Activated CD4-positive, alpha-beta T cell treated with anti-CD3 and anti-CD28 coated beads, Interleukin-2, amount 10 ng/mL, durations not matched to agents 7 days and 5 days (primary cell): Measurements from ENCODE around the gene NOX3. TPM values are rescaled to one million over a fixed set of nuclear protein-coding genes. Genes with fewer than 3 reads are reported as not detected.
"Not testable (repeated sequence)": the region's sequence is repeated elsewhere in the genome, so short reads cannot be mapped to it uniquely, and the experiment has no call there.

Experiments
- CTCF ChIA-PET: fragments of 350-600 bp; sonication (Branson Sonifier 250); formaldehyde crosslinking; loops from one replicate; lab custom pipeline; 2021; ENCODE audit warnings: antibody characterized with exemption; lab: Charles Lee
- POLR2A ChIA-PET: fragments of 350-600 bp; sonication (Branson Sonifier 250); formaldehyde crosslinking; loops from one replicate; lab custom pipeline; 2021; ENCODE audit warnings: antibody characterized with exemption; lab: Charles Lee
- DNase-seq: peaks from one replicate; pipeline ENCODE4 v3.0.0-alpha.2; 2020
- H3K27ac Mint-ChIP-seq: one replicate; pipeline ENCODE4 v1.8.0; 2021; ENCODE audit warnings: mild to moderate bottlenecking, moderate library complexity, mixed read lengths
- H3K27me3 Mint-ChIP-seq: one replicate; pipeline ENCODE4 v1.8.0; 2021; ENCODE audit warnings: mixed read lengths
- H3K36me3 Mint-ChIP-seq: one replicate; pipeline ENCODE4 v1.8.0; 2021; ENCODE audit warnings: low read depth, mixed read lengths
- H3K4me1 Mint-ChIP-seq: one replicate; pipeline ENCODE4 v1.8.0; 2021; ENCODE audit warnings: mixed read lengths
- H3K4me3 Mint-ChIP-seq: one replicate; pipeline ENCODE4 v1.8.0; 2021; ENCODE audit warnings: mild to moderate bottlenecking, moderate library complexity, mixed read lengths
- H3K9me3 Mint-ChIP-seq: one replicate; pipeline ENCODE4 v1.8.0; 2021; ENCODE audit warnings: mixed read lengths
- total RNA-seq, 2 experiments: library from RNA; stranded (reverse); gene quantifications; one replicate each; pipeline ENCODE4 v1.2.3, GENCODE V29; 2021

Gene NOX3
- not detected for total RNA-seq

- Mint-ChIP-seq H3K27ac (no peak within 1 kb of the TSS), H3K9me3 (no peaks in the 10 kb centered on the region), H3K4me3 (no peak within 1 kb of the TSS), H3K4me1 (no peaks in the 10 kb centered on the region), H3K27me3 (peaks cover 5% of the 10 kb centered on the region), H3K36me3 (no peaks in the 10 kb centered on the region)
- no peak for DNase-seq
- ChIA-PET CTCF (no interaction called here), POLR2A (no interaction called here)
Measured at GRCh38 chr6:155455766-155456165, at the start of gene NOX3. TSS of gene NOX3 (minus strand) at chr6:155455839. CDS start at chr6:155455800, 39 bp downstream.

GRCh38 chr6:155504848-155505607, 49.4 kb upstream of the NOX3 start:
- ChIA-PET CTCF (interaction anchor here (1.1 to 2.0 kb wide), 2 partner anchors 10 to 19 kb away, joined by 3 to 4 read pairs; no protein-coding TSS in a partner anchor), POLR2A (no interaction called here)
- peaks cover 8% of the 10 kb centered on the region for H3K9me3 Mint-ChIP-seq
- H3K4me1 Mint-ChIP-seq = no peaks in the 10 kb centered on the region
- DNase-seq = no peak
- H3K27me3 Mint-ChIP-seq = no peaks in the 10 kb centered on the region
- H3K4me3 Mint-ChIP-seq = no peak overlapping the region
- no peak overlapping the region for H3K27ac Mint-ChIP-seq
- no peaks in the 10 kb centered on the region for H3K36me3 Mint-ChIP-seq

- CTCF ChIA-PET = no interaction called here
- H3K27me3 Mint-ChIP-seq = no peaks in the 10 kb centered on the region
- peaks cover 8% of the 10 kb centered on the region for H3K9me3 Mint-ChIP-seq
- no peak overlapping the region for H3K27ac Mint-ChIP-seq
- H3K36me3 Mint-ChIP-seq = no peaks in the 10 kb centered on the region
- DNase-seq = no peak
- no peak overlapping the region for H3K4me3 Mint-ChIP-seq
- no peaks in the 10 kb centered on the region for H3K4me1 Mint-ChIP-seq
- POLR2A ChIA-PET = no interaction called here
Measured at GRCh38 chr6:155502393-155502792, 46.8 kb upstream of the NOX3 start.

- ChIA-PET POLR2A (no interaction called here), CTCF (no interaction called here)
- H3K36me3 Mint-ChIP-seq = no peaks in the 10 kb centered on the region
- H3K9me3 Mint-ChIP-seq = peaks cover 8% of the 10 kb centered on the region
- H3K4me1 Mint-ChIP-seq = no peaks in the 10 kb centered on the region
- no peaks in the 10 kb centered on the region for H3K27me3 Mint-ChIP-seq
- no peak overlapping the region for H3K27ac Mint-ChIP-seq
- no peak for DNase-seq
- no peak overlapping the region for H3K4me3 Mint-ChIP-seq
Measured at GRCh38 chr6:155499574-155499973, 43.9 kb upstream of the NOX3 start.

GRCh38 chr6:155498370-155498769, 42.7 kb upstream of the NOX3 start:
- no peaks in the 10 kb centered on the region for H3K27me3 Mint-ChIP-seq
- no peak overlapping the region for H3K27ac Mint-ChIP-seq
- no peak for DNase-seq
- CTCF ChIA-PET = interaction anchor here (0.6 kb wide), 1 partner anchor 183 kb away, joined by 6 read pairs; no protein-coding TSS in a partner anchor
- peaks cover 6% of the 10 kb centered on the region for H3K9me3 Mint-ChIP-seq
- POLR2A ChIA-PET = no interaction called here
- no peaks in the 10 kb centered on the region for H3K4me1 Mint-ChIP-seq
- H3K36me3 Mint-ChIP-seq = no peaks in the 10 kb centered on the region
- H3K4me3 Mint-ChIP-seq = no peak overlapping the region

GRCh38 chr6:155497273-155497672, 41.6 kb upstream of the NOX3 start:
- H3K4me3 Mint-ChIP-seq = no peak overlapping the region
- no peak overlapping the region for H3K27ac Mint-ChIP-seq
- H3K4me1 Mint-ChIP-seq = no peaks in the 10 kb centered on the region
- POLR2A ChIA-PET = no interaction called here
- H3K9me3 Mint-ChIP-seq = peaks cover 4% of the 10 kb centered on the region
- CTCF ChIA-PET = no interaction called here
- no peaks in the 10 kb centered on the region for H3K27me3 Mint-ChIP-seq
- no peak for DNase-seq
- no peaks in the 10 kb centered on the region for H3K36me3 Mint-ChIP-seq

- Mint-ChIP-seq H3K4me3 (no peak overlapping the region), H3K27ac (no peak overlapping the region), H3K9me3 (peaks cover 4% of the 10 kb centered on the region), H3K36me3 (no peaks in the 10 kb centered on the region), H3K4me1 (no peaks in the 10 kb centered on the region), H3K27me3 (no peaks in the 10 kb centered on the region)
- no peak for DNase-seq
- ChIA-PET CTCF (interaction anchor here (1.4 kb wide), 1 partner anchor 10 kb away, joined by 4 read pairs; no protein-coding TSS in a partner anchor), POLR2A (no interaction called here)
Measured at GRCh38 chr6:155495011-155495768, 39.6 kb upstream of the NOX3 start.

GRCh38 chr6:155493694-155494143, 38.1 kb upstream of the NOX3 start:
- POLR2A ChIA-PET = no interaction called here
- no peaks in the 10 kb centered on the region for H3K36me3 Mint-ChIP-seq
- no peaks in the 10 kb centered on the region for H3K4me1 Mint-ChIP-seq
- H3K9me3 Mint-ChIP-seq = peaks cover 4% of the 10 kb centered on the region
- DNase-seq = no peak
- H3K27ac Mint-ChIP-seq = no peak overlapping the region
- H3K4me3 Mint-ChIP-seq = no peak overlapping the region
- H3K27me3 Mint-ChIP-seq = no peaks in the 10 kb centered on the region
- CTCF ChIA-PET = interaction anchor here (0.6 kb wide), 1 partner anchor 1122 kb away, joined by 3 read pairs; no protein-coding TSS in a partner anchor

- no peak for DNase-seq
- H3K27ac Mint-ChIP-seq = no peak overlapping the region
- ChIA-PET CTCF (no interaction called here), POLR2A (no interaction called here)
- no peaks in the 10 kb centered on the region for H3K36me3 Mint-ChIP-seq
- H3K9me3 Mint-ChIP-seq = peaks cover 4% of the 10 kb centered on the region
- no peak overlapping the region for H3K4me3 Mint-ChIP-seq
- no peaks in the 10 kb centered on the region for H3K27me3 Mint-ChIP-seq
- H3K4me1 Mint-ChIP-seq = no peaks in the 10 kb centered on the region
Measured at GRCh38 chr6:155493026-155493693, 37.5 kb upstream of the NOX3 start.

GRCh38 chr6:155492061-155492735, 36.6 kb upstream of the NOX3 start:
- H3K4me1 Mint-ChIP-seq = no peaks in the 10 kb centered on the region
- H3K4me3 Mint-ChIP-seq = no peak overlapping the region
- peaks cover 4% of the 10 kb centered on the region for H3K9me3 Mint-ChIP-seq
- no peaks in the 10 kb centered on the region for H3K27me3 Mint-ChIP-seq
- no peaks in the 10 kb centered on the region for H3K36me3 Mint-ChIP-seq
- ChIA-PET POLR2A (no interaction called here), CTCF (no interaction called here)
- H3K27ac Mint-ChIP-seq = no peak overlapping the region
- DNase-seq = no peak

- H3K36me3 Mint-ChIP-seq = no peaks in the 10 kb centered on the region
- no peaks in the 10 kb centered on the region for H3K4me1 Mint-ChIP-seq
- DNase-seq = no peak
- no peak overlapping the region for H3K27ac Mint-ChIP-seq
- H3K27me3 Mint-ChIP-seq = no peaks in the 10 kb centered on the region
- H3K4me3 Mint-ChIP-seq = no peak overlapping the region
- POLR2A ChIA-PET = no interaction called here
- CTCF ChIA-PET = no interaction called here
- H3K9me3 Mint-ChIP-seq = peaks cover 4% of the 10 kb centered on the region
Measured at GRCh38 chr6:155491421-155491820, 35.8 kb upstream of the NOX3 start.

GRCh38 chr6:155488197-155488596, 32.6 kb upstream of the NOX3 start:
- H3K4me1 Mint-ChIP-seq, CTCF ChIA-PET, H3K4me3 Mint-ChIP-seq, H3K9me3 Mint-ChIP-seq, H3K27me3 Mint-ChIP-seq, POLR2A ChIA-PET, DNase-seq, H3K36me3 Mint-ChIP-seq, H3K27ac Mint-ChIP-seq: not testable (repeated sequence)
